ENCODE data around the gene TEAD1.

GRCh38 chr11:12743834-12744449, 69.7 kb downstream of the TEAD1 start:
- TF ChIP-seq EP300 (IDR thresholded peaks at IDR 0.05; ENCODE audit: borderline replicate concordance in 1 of 2, control insufficient read depth in 1 of 2, low read depth in 2 of 2, low read length in 2 of 2) (no peak), MLLT1 (IDR thresholded peaks at IDR 0.05) (no peak), POLR2A (IDR thresholded peaks at IDR 0.05; ENCODE audit: low read depth, low read length) (no peak), FOS (IDR thresholded peaks at IDR 0.05; ENCODE audit: borderline replicate concordance, extremely low read depth, insufficient read length) (no peak), CREM (IDR thresholded peaks at IDR 0.05; ENCODE audit: low read depth) (no peak), POLR2AphosphoS5 (IDR thresholded peaks at IDR 0.05; ENCODE audit: low read length) (no peak), E2F4 (IDR thresholded peaks at IDR 0.05; ENCODE audit: low read depth, low read length) (no peak), TCF7 (IDR thresholded peaks at IDR 0.05; ENCODE audit: borderline replicate concordance) (no peak)
- TF ChIP-seq, protein P1, sequence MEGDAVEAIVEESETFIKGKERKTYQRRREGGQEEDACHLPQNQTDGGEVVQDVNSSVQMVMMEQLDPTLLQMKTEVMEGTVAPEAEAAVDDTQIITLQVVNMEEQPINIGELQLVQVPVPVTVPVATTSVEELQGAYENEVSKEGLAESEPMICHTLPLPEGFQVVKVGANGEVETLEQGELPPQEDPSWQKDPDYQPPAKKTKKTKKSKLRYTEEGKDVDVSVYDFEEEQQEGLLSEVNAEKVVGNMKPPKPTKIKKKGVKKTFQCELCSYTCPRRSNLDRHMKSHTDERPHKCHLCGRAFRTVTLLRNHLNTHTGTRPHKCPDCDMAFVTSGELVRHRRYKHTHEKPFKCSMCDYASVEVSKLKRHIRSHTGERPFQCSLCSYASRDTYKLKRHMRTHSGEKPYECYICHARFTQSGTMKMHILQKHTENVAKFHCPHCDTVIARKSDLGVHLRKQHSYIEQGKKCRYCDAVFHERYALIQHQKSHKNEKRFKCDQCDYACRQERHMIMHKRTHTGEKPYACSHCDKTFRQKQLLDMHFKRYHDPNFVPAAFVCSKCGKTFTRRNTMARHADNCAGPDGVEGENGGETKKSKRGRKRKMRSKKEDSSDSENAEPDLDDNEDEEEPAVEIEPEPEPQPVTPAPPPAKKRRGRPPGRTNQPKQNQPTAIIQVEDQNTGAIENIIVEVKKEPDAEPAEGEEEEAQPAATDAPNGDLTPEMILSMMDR (IDR thresholded peaks at IDR 0.05 in 2 of 3, conservative IDR thresholded peaks at IDR 0.05 in 1 of 3; ENCODE audit: control insufficient read depth in 2 of 3, extremely low read depth in 1 of 3, insufficient read depth in 1 of 3, low read depth in 3 of 3, low read length in 3 of 3): no peak
